Measurements from ENCODE around the gene DIP2C.

DIP2C gene

DNA sequence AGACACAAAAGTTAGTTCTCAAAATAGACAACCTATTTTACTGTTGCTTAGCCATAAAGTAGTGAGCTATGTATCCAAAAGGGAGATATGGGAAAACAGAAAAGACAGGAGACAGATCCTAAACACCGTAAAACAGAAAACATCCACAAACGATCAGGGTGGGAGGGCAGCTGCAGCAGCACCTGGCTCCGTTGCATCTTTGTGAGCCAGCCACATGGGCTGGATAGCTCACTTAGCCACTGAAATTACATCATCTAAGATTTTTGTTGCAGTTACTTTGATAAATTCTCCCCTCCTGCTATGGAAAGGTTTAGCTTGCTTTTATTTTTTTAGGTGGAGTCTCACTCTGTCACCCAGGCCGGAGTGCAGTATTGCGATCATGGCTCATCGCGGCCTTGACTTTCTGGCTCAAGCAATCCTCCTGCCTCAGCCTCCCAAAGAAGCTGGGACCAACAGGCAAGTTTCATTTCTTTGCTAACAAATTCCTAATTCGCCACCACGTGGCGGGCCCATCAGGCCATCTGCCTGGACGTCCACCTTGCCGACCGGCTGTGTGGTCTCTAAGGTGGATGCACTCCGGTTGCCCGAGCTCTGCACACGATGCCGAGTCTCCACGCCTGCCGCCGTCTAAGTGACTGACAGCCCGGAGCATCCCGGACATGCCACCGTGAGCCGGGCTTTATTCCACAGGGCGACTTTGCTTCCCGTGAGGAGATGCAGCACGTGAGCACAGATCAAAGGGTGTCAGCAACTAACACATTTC, 159.8 kb downstream of the DIP2C start:
- no peak for DNase-seq (ENCODE audit: low spot score)
- ChIA-PET CTCF (interaction anchor here (0.6 to 1.3 kb wide), 3 partner anchors 12 to 23 kb away, joined by 3 to 4 read pairs (median 4); no protein-coding TSS in a partner anchor), POLR2A (ENCODE audit: low non-redundant PET) (no interaction called here)
- no peak overlapping the region for H3K27ac ChIP-seq
- TF ChIP-seq, protein P1, sequence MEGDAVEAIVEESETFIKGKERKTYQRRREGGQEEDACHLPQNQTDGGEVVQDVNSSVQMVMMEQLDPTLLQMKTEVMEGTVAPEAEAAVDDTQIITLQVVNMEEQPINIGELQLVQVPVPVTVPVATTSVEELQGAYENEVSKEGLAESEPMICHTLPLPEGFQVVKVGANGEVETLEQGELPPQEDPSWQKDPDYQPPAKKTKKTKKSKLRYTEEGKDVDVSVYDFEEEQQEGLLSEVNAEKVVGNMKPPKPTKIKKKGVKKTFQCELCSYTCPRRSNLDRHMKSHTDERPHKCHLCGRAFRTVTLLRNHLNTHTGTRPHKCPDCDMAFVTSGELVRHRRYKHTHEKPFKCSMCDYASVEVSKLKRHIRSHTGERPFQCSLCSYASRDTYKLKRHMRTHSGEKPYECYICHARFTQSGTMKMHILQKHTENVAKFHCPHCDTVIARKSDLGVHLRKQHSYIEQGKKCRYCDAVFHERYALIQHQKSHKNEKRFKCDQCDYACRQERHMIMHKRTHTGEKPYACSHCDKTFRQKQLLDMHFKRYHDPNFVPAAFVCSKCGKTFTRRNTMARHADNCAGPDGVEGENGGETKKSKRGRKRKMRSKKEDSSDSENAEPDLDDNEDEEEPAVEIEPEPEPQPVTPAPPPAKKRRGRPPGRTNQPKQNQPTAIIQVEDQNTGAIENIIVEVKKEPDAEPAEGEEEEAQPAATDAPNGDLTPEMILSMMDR (conservative IDR thresholded peaks at IDR 0.05; ENCODE audit: low read depth) = no peak

DNA sequence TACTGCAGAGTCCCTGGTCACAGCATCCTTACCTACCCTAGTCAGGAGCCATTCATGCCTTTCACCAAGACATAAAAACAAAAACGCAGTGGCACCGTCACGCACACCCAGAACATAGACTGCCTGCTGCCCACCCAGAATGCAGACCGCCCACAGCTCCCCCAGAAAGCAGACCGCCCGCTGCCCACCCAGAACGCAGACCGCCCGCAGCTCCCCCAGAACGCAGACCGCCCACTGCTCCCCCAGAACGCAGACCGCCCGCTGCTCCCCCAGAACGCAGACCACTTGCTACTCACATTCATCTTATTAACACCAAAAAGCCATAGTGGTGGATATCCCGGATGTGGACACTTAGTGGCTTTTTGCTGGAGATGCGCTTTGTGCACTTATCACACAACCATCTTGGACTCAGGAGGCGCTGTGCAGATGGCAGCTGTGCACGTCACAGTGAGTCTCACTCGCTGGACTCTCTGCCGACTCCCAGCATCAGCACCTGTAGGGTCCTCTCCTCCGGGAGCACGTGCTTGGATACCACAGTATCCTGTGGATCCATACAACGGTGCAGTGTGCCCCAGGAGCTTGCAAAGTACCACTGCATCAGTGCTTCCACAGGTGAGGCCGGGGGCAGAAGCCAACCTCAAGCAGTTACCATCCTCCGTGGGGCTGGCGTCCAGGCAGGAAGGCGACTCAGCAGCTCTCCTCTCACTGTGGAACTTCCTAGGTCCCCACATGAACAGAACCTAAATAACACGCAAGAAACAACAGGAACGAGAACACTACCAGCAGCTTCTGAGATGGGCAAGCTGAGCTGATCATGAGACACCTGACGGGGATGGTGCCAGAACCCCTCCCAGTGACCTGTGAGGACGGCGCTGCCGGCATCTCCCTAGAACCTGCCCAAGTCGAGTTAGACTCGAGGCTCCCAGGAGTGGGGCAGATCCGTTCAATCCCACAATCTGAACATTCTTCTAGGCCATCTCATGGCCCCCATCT, 161.0 kb downstream of the DIP2C start:
- DNase-seq (ENCODE audit: low spot score) = no peak
- no peak overlapping the region for H3K27ac ChIP-seq
- ChIA-PET CTCF (interaction anchor here (0.6 kb wide), 1 partner anchor 258 kb away, joined by 4 read pairs; no protein-coding TSS in a partner anchor), POLR2A (ENCODE audit: low non-redundant PET) (no interaction called here)
- TF ChIP-seq, protein P1 (conservative IDR thresholded peaks at IDR 0.05; ENCODE audit: low read depth) = no peak

- CTCF ChIA-PET = interaction anchor here (0.6 kb wide), 1 partner anchor 280 kb away, joined by 3 read pairs; no protein-coding TSS in a partner anchor
- TF ChIP-seq, protein P1 (conservative IDR thresholded peaks at IDR 0.05; ENCODE audit: low read depth) = no peak
- POLR2A ChIA-PET (ENCODE audit: low non-redundant PET) = no interaction called here
- H3K27ac ChIP-seq = no peak overlapping the region
- no peak for DNase-seq (ENCODE audit: low spot score)
Measured at GRCh38 chr10:527416-527815, 162.1 kb downstream of the DIP2C start.

GRCh38 chr10:526651-527312, 162.7 kb downstream of the DIP2C start:
- no peak for DNase-seq (ENCODE audit: low spot score)
- H3K27ac ChIP-seq = no peak overlapping the region
- TF ChIP-seq, protein P1 (conservative IDR thresholded peaks at IDR 0.05; ENCODE audit: low read depth) = no peak
- CTCF ChIA-PET = no interaction called here
- POLR2A ChIA-PET (ENCODE audit: low non-redundant PET) = no interaction called here

GRCh38 chr10:525565-526315, 163.7 kb downstream of the DIP2C start:
- H3K27ac ChIP-seq = no peak overlapping the region
- CTCF ChIA-PET = no interaction called here
- TF ChIP-seq, protein P1 (conservative IDR thresholded peaks at IDR 0.05; ENCODE audit: low read depth) = no peak
- POLR2A ChIA-PET (ENCODE audit: low non-redundant PET) = no interaction called here
- DNase-seq (ENCODE audit: low spot score) = peak; percentile 13
